HG03469 (cell line): Measurements from ENCODE around the gene DIP2C.
"Not testable (repeated sequence)": the region's sequence is repeated elsewhere in the genome, so short reads cannot be mapped to it uniquely, and the experiment has no call there.

Experiments
- ATAC-seq: cut with Tn5 transposase; IDR thresholded peaks from one replicate; pipeline ENCODE4 v1.9.1; 2021; ENCODE audit warnings: mild to moderate bottlenecking, moderate library complexity, moderate number of reproducible peaks; ENCODE audit not compliant: unreplicated experiment

Gene DIP2C

GRCh38 chr10:271201-271600 lies 418.3 kb downstream of the DIP2C start:
- ATAC-seq, result no peak

- no peak for ATAC-seq
Measured at GRCh38 chr10:269440-270074, 419.9 kb downstream of the DIP2C start.

GRCh38 chr10:267705-268104 lies 421.8 kb downstream of the DIP2C start:
- ATAC-seq, result no peak

GRCh38 chr10:266974-267425 lies 422.5 kb downstream of the DIP2C start:
- no peak for ATAC-seq

- not testable (repeated sequence) for ATAC-seq
Measured at GRCh38 chr10:265816-266588, 423.5 kb downstream of the DIP2C start.

- not testable (repeated sequence) for ATAC-seq
Measured at GRCh38 chr10:265074-265440, 424.4 kb downstream of the DIP2C start.

GRCh38 chr10:264160-265073 lies 425.1 kb downstream of the DIP2C start:
- ATAC-seq, result not testable (repeated sequence)

- ATAC-seq, result no peak
Measured at GRCh38 chr10:260819-261429, 428.5 kb downstream of the DIP2C start.

- ATAC-seq, result no peak
Measured at GRCh38 chr10:251982-252582, 437.4 kb downstream of the DIP2C start.

GRCh38 chr10:248307-248706 lies 441.2 kb downstream of the DIP2C start:
- no peak for ATAC-seq

GRCh38 chr10:247480-247879 lies 442.0 kb downstream of the DIP2C start:
- no peak for ATAC-seq

GRCh38 chr10:246431-246830 lies 443.0 kb downstream of the DIP2C start:
- ATAC-seq, result no peak

- no peak for ATAC-seq
Measured at GRCh38 chr10:244227-244626, 445.2 kb downstream of the DIP2C start.

GRCh38 chr10:241966-242643 lies 447.4 kb downstream of the DIP2C start:
- no peak for ATAC-seq

GRCh38 chr10:241451-241850 lies 448.0 kb downstream of the DIP2C start:
- no peak for ATAC-seq

- no peak for ATAC-seq
Measured at GRCh38 chr10:239109-239508, 450.4 kb downstream of the DIP2C start.

GRCh38 chr10:235915-236314 lies 453.6 kb downstream of the DIP2C start:
- no peak for ATAC-seq

GRCh38 chr10:234708-235406 lies 454.6 kb downstream of the DIP2C start:
- no peak for ATAC-seq

- no peak for ATAC-seq
Measured at GRCh38 chr10:232878-233277, 456.6 kb downstream of the DIP2C start.
